Transverse colon (tissue), 3 donors: ENCODE measurements around the gene CPNE1.

Source experiments
- CTCF ChIP-seq, 5 experiments: fragments of 200-600 bp in 3 of 5; fragments of 450-650 bp in 2 of 5; sonication (generic) in 3 of 5; IDR thresholded peaks; 1 replicate in 2 of 5; 2 replicates in 3 of 5; pipeline ENCODE4 v1.5.1; 2016 to 2017; ENCODE audit warnings: antibody characterized with exemption in 5 of 5, inconsistent platforms in 3 of 5, mild to moderate bottlenecking in 2 of 5, moderate library complexity in 1 of 5
- EP300 ChIP-seq: sonication (generic); formaldehyde crosslinking; IDR thresholded peaks from one replicate; pipeline ENCODE4 v1.6.1; 2017; ENCODE audit warnings: antibody characterized with exemption, low read depth
- POLR2A ChIP-seq: fragments of 450-650 bp; IDR thresholded peaks from one replicate; pipeline ENCODE4 v1.6.1; 2016; ENCODE audit warnings: antibody characterized with exemption, mild to moderate bottlenecking, moderate library complexity

- TF ChIP-seq CTCF (IDR thresholded peaks at IDR 0.05) (no peak), EP300 (no peak), POLR2A (no peak)
Measured at GRCh38 chr20:35582741-35583404, 81.8 kb downstream of the CPNE1 start.
